ENCODE results near the gene TRIM15.

GRCh38 chr6:30160008-30160784 lies 3.1 kb upstream of the TRIM15 start:
- TF ChIP-seq CTCF (IDR thresholded peaks at IDR 0.05) (no peak), POLR2A (IDR thresholded peaks at IDR 0.05) (no peak)
